Parathyroid adenoma (tissue), 2 donors: ENCODE results near the gene OR2T29.
"Not testable (repeated sequence)": the region's sequence is repeated elsewhere in the genome, so short reads cannot be mapped to it uniquely, and the experiment has no call there.

Experiments used
- H2AFZ ChIP-seq: fragments of 300-600 bp; sonication (generic); one replicate; pipeline ENCODE4 v1.7.0; 2017; ENCODE audit warnings: antibody characterized with exemption, mild to moderate bottlenecking
- H3K27ac ChIP-seq: fragments of 300-600 bp; sonication (generic); one replicate; pipeline ENCODE4 v1.7.0; 2017
- H3K27me3 ChIP-seq: fragments of 300-600 bp; sonication (generic); one replicate; pipeline ENCODE4 v1.7.0; 2017; ENCODE audit warnings: low read length; ENCODE audit not compliant: control insufficient read depth, insufficient read depth
- H3K36me3 ChIP-seq: fragments of 300-600 bp; sonication (generic); one replicate; pipeline ENCODE4 v1.7.0; 2017; ENCODE audit warnings: low read length; ENCODE audit not compliant: control insufficient read depth, insufficient read depth
- H3K4me1 ChIP-seq: fragments of 300-600 bp; sonication (generic); one replicate; pipeline ENCODE4 v1.7.0; 2017; ENCODE audit warnings: control low read depth
- H3K4me2 ChIP-seq: fragments of 300-600 bp; sonication (generic); one replicate; pipeline ENCODE4 v1.7.0; 2017; ENCODE audit warnings: low read length
- H3K4me3 ChIP-seq: fragments of 300-600 bp; sonication (generic); one replicate; pipeline ENCODE4 v1.7.0; 2017; ENCODE audit warnings: low read depth, low read length
- H3K79me2 ChIP-seq: fragments of 300-600 bp; sonication (generic); one replicate; pipeline ENCODE4 v1.7.0; 2017; ENCODE audit warnings: control low read depth
- H3K9ac ChIP-seq: fragments of 300-600 bp; sonication (generic); one replicate; pipeline ENCODE4 v1.7.0; 2017; ENCODE audit warnings: mild to moderate bottlenecking
- H3K9me3 ChIP-seq: fragments of 300-600 bp; sonication (generic); one replicate; pipeline ENCODE4 v1.7.0; 2017; ENCODE audit warnings: low read length; ENCODE audit not compliant: control insufficient read depth
- TF ChIP-seq, protein P1 (sequence below): fragments of 300-600 bp; sonication (generic); IDR thresholded peaks from one replicate; pipeline ENCODE4 v1.7.0; 2017; ENCODE audit warnings: antibody characterized with exemption, mild to moderate bottlenecking
- donor health status: primary hyperparathyroidism.

OR2T29 gene

GRCh38 chr1:248585266-248585665 is 22.7 kb upstream of the OR2T29 start:
- Histone ChIP-seq H3K4me2 (no peak overlapping the region), H3K9ac (no peak overlapping the region), H3K27me3 (no peaks in the 10 kb centered on the region), H2AFZ (no peak overlapping the region), H3K9me3 (no peaks in the 10 kb centered on the region), H3K4me1 (no peaks in the 10 kb centered on the region), H3K4me3 (no peak overlapping the region), H3K36me3 (no peaks in the 10 kb centered on the region), H3K79me2 (no peaks in the 10 kb centered on the region), H3K27ac (no peak overlapping the region)
- TF ChIP-seq, protein P1, sequence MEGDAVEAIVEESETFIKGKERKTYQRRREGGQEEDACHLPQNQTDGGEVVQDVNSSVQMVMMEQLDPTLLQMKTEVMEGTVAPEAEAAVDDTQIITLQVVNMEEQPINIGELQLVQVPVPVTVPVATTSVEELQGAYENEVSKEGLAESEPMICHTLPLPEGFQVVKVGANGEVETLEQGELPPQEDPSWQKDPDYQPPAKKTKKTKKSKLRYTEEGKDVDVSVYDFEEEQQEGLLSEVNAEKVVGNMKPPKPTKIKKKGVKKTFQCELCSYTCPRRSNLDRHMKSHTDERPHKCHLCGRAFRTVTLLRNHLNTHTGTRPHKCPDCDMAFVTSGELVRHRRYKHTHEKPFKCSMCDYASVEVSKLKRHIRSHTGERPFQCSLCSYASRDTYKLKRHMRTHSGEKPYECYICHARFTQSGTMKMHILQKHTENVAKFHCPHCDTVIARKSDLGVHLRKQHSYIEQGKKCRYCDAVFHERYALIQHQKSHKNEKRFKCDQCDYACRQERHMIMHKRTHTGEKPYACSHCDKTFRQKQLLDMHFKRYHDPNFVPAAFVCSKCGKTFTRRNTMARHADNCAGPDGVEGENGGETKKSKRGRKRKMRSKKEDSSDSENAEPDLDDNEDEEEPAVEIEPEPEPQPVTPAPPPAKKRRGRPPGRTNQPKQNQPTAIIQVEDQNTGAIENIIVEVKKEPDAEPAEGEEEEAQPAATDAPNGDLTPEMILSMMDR, result no peak

GRCh38 chr1:248576260-248576980 is 13.8 kb upstream of the OR2T29 start:
- Histone ChIP-seq H3K27ac (no peak overlapping the region), H3K4me3 (no peak overlapping the region), H3K27me3 (no peaks in the 10 kb centered on the region), H3K9ac (no peak overlapping the region), H3K4me1 (no peaks in the 10 kb centered on the region), H3K9me3 (no peaks in the 10 kb centered on the region), H3K4me2 (no peak overlapping the region), H3K36me3 (no peaks in the 10 kb centered on the region), H2AFZ (no peak overlapping the region), H3K79me2 (no peaks in the 10 kb centered on the region)
- TF ChIP-seq, protein P1, result no peak

DNA sequence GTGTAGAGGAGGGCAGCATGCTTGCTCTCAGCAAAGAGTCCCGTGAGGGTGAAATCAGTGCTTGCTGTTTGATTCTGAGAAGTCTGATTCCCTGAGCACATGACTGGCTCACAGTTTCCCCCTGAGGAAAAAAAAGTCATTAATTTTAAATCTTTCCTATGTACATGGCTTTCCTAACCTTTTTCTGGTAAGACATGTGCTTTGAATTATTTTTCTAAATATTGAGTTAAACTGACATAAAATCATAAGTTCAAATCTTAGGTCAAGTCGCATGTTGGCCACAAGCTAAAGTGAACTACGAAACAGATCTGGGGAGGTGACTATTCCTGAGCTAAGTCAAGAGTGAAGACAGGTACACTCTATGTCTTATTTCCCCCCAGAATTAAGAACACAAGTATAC is 12.1 kb upstream of the OR2T29 start, which contains the start of gene OR2T34:
TSS of gene OR2T34 (minus strand) at position 101 of the 400 bp plus-strand sequence. CDS start at position 101, 0 bp downstream.
- H3K27ac ChIP-seq, H3K36me3 ChIP-seq, H3K27me3 ChIP-seq, H3K4me3 ChIP-seq, H3K9me3 ChIP-seq, H3K4me1 ChIP-seq, H3K79me2 ChIP-seq, H3K4me2 ChIP-seq, H3K9ac ChIP-seq, H2AFZ ChIP-seq: not testable (repeated sequence)

DNA sequence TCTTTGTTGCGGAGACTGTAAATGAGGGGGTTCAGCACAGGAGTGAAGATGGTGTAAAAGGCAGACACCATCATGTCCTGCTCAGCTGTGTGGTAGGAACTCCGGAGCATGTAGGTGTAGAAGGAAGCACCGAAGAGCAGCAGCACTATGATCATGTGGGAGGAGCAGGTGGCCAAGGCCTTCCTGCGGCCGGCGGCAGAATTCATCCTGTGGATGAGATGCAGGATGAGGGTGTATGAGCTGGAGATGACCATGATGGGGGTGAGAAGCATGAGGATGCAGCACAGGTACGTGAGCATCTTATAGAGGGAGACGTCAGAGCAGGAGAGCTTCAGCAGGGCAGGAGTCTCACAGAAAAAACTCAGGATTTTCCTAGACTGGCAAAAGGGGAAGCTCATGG is 11.3 kb upstream of the OR2T29 start:
- not testable (repeated sequence) for H3K4me2 ChIP-seq, H3K4me3 ChIP-seq, H3K27ac ChIP-seq, H3K79me2 ChIP-seq, H3K27me3 ChIP-seq, H3K36me3 ChIP-seq, H3K9me3 ChIP-seq, H2AFZ ChIP-seq, H3K9ac ChIP-seq, H3K4me1 ChIP-seq

GRCh38 chr1:248572049-248572448 is 9.5 kb upstream of the OR2T29 start:
- H3K79me2 ChIP-seq, H3K4me1 ChIP-seq, H3K27me3 ChIP-seq, H3K27ac ChIP-seq, H3K4me2 ChIP-seq, H3K9ac ChIP-seq, H2AFZ ChIP-seq, H3K4me3 ChIP-seq, H3K9me3 ChIP-seq, H3K36me3 ChIP-seq: not testable (repeated sequence)

- not testable (repeated sequence) for H2AFZ ChIP-seq, H3K4me2 ChIP-seq, H3K4me3 ChIP-seq, H3K4me1 ChIP-seq, H3K36me3 ChIP-seq, H3K9ac ChIP-seq, H3K27me3 ChIP-seq, H3K79me2 ChIP-seq, H3K27ac ChIP-seq, H3K9me3 ChIP-seq
Measured at GRCh38 chr1:248570811-248571210, 8.2 kb upstream of the OR2T29 start.

DNA sequence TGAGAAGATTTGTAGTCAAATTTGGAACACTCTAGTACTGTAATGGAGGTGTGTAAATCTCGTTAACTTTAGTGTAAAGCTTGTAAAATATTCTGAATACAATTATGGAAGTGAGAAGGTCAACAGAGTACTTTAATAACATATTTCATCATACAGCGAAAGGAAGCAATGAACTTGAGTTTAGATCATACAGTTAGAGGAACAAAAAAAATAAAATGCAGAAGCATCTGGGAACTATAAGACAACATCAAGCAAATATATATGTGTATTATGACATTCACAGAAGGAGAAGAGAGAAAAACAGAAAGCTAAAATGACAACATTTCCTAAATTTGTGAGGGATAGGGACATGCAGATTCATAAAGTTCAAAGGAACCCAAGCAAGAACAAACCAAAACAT is 6.5 kb upstream of the OR2T29 start:
- not testable (repeated sequence) for H3K9me3 ChIP-seq, H3K27me3 ChIP-seq, H3K27ac ChIP-seq, H2AFZ ChIP-seq, H3K36me3 ChIP-seq, H3K79me2 ChIP-seq, H3K4me3 ChIP-seq, H3K4me1 ChIP-seq, H3K9ac ChIP-seq, H3K4me2 ChIP-seq

DNA sequence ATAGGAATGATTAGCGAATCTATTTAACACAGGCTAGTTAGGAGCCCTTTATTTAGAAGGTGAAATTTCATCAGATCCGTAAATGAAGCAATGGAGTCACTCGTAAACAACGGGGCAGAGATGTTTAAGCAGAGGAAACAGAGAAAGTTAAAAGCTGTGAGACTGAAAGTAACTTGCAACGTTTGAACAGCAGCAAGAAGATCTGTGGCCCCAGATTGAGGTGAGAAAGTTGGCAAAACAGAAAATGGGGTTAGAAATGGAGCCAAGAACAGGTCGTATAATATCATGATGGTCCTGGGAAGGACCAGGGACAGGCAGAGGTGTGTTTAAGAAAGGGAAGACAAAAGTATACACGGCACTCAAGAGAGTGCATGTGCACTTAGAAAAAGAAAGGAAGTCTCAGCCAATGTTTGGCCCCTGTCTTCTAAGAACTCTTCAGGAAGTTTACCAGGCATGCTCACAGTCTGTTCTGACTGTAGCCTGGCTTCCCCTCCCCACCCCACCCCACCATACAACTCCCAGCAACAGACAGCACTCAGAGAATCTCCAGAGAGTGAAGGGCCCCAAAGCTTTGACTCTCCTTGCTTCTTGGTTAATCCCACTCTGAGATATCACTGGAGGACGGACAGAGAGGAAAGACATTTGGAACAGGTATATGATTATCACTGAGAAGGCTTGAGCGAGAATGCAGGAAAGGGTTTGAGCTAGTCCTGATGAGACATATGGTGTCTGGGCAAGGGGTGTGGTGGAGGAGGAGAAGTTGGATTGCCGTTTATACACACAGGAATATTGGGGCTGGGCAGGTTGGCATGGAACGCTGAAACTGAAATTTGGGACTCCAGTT is 3.2 kb upstream of the OR2T29 start:
- not testable (repeated sequence) for H3K27ac ChIP-seq, H3K27me3 ChIP-seq, H3K9me3 ChIP-seq, H3K4me3 ChIP-seq, H3K4me2 ChIP-seq, H2AFZ ChIP-seq, H3K36me3 ChIP-seq, H3K79me2 ChIP-seq, H3K9ac ChIP-seq, H3K4me1 ChIP-seq

GRCh38 chr1:248551027-248551426 is 11.5 kb downstream of the OR2T29 start:
- H3K9me3 ChIP-seq, H3K36me3 ChIP-seq, H2AFZ ChIP-seq, H3K27ac ChIP-seq, H3K4me2 ChIP-seq, H3K4me3 ChIP-seq, H3K27me3 ChIP-seq, H3K79me2 ChIP-seq, H3K9ac ChIP-seq, H3K4me1 ChIP-seq: not testable (repeated sequence)
